ENCODE measurements around the gene P2RX7.

Gene P2RX7

GRCh38 chr12:121165316-121165715, 32.6 kb downstream of the P2RX7 start:
- no peak for DNase-seq (ENCODE audit: low read depth)
- H3K4me3 ChIP-seq (ENCODE audit: low read depth, low read length) = no peak overlapping the region

- no peak overlapping the region for H3K4me3 ChIP-seq (ENCODE audit: low read depth, low read length)
- no peak for DNase-seq (ENCODE audit: low read depth)
Measured at GRCh38 chr12:121166356-121166755, 33.7 kb downstream of the P2RX7 start.

GRCh38 chr12:121167232-121167820, 34.6 kb downstream of the P2RX7 start:
- H3K4me3 ChIP-seq (ENCODE audit: low read depth, low read length) = no peak overlapping the region
- no peak for DNase-seq (ENCODE audit: low read depth)

- DNase-seq (ENCODE audit: low read depth) = no peak
- no peak overlapping the region for H3K4me3 ChIP-seq (ENCODE audit: low read depth, low read length)
Measured at GRCh38 chr12:121167951-121168350, 35.3 kb downstream of the P2RX7 start.

GRCh38 chr12:121170151-121170550, 37.5 kb downstream of the P2RX7 start:
- H3K4me3 ChIP-seq (ENCODE audit: low read depth, low read length) = no peak overlapping the region
- DNase-seq (ENCODE audit: low read depth) = no peak

GRCh38 chr12:121170611-121171260, 38.1 kb downstream of the P2RX7 start:
- no peak for DNase-seq (ENCODE audit: low read depth)
- H3K4me3 ChIP-seq (ENCODE audit: low read depth, low read length) = no peak overlapping the region

GRCh38 chr12:121172145-121172544, 39.5 kb downstream of the P2RX7 start:
- DNase-seq (ENCODE audit: low read depth) = no peak
- no peak overlapping the region for H3K4me3 ChIP-seq (ENCODE audit: low read depth, low read length)

- DNase-seq (ENCODE audit: low read depth) = no peak
- H3K4me3 ChIP-seq (ENCODE audit: low read depth, low read length) = no peak overlapping the region
Measured at GRCh38 chr12:121175383-121176119, 42.9 kb downstream of the P2RX7 start.

- H3K4me3 ChIP-seq (ENCODE audit: low read depth, low read length) = no peak overlapping the region
- no peak for DNase-seq (ENCODE audit: low read depth)
Measured at GRCh38 chr12:121176826-121177529, 44.3 kb downstream of the P2RX7 start.

- peak; percentile 8 for DNase-seq (ENCODE audit: low read depth)
- H3K4me3 ChIP-seq (ENCODE audit: low read depth, low read length) = no peak overlapping the region
Measured at GRCh38 chr12:121181181-121181580, 48.5 kb downstream of the P2RX7 start.

- no peak for DNase-seq (ENCODE audit: low read depth)
- H3K4me3 ChIP-seq (ENCODE audit: low read depth, low read length) = no peak overlapping the region
Measured at GRCh38 chr12:121182222-121182893, 49.7 kb downstream of the P2RX7 start.

- H3K4me3 ChIP-seq (ENCODE audit: low read depth, low read length) = no peak overlapping the region
Measured at GRCh38 chr12:121184425-121184824, 51.7 kb downstream of the P2RX7 start.

GRCh38 chr12:121184984-121185889, 52.6 kb downstream of the P2RX7 start:
- DNase-seq (ENCODE audit: low read depth) = no peak
- no peak overlapping the region for H3K4me3 ChIP-seq (ENCODE audit: low read depth, low read length)

More at GRCh38 chr12:121184425-121184824, 51.7 kb downstream of the P2RX7 start:
- DNase-seq (ENCODE audit: low read depth) = no peak

GRCh38 chr12:121186826-121187225, 54.1 kb downstream of the P2RX7 start:
- no peak for DNase-seq (ENCODE audit: low read depth)
- H3K4me3 ChIP-seq (ENCODE audit: low read depth, low read length) = no peak overlapping the region

- no peak overlapping the region for H3K4me3 ChIP-seq (ENCODE audit: low read depth, low read length)
- DNase-seq (ENCODE audit: low read depth) = no peak
Measured at GRCh38 chr12:121187501-121187900, 54.8 kb downstream of the P2RX7 start.

- no peak for DNase-seq (ENCODE audit: low read depth)
Measured at GRCh38 chr12:121188227-121188626, 55.6 kb downstream of the P2RX7 start.

GRCh38 chr12:121189131-121189530, 56.5 kb downstream of the P2RX7 start:
- H3K4me3 ChIP-seq (ENCODE audit: low read depth, low read length) = no peak overlapping the region
- DNase-seq (ENCODE audit: low read depth) = no peak

More at GRCh38 chr12:121188227-121188626, 55.6 kb downstream of the P2RX7 start:
- H3K4me3 ChIP-seq (ENCODE audit: low read depth, low read length) = no peak overlapping the region

GRCh38 chr12:121189619-121190155, 57.0 kb downstream of the P2RX7 start:
- no peak overlapping the region for H3K4me3 ChIP-seq (ENCODE audit: low read depth, low read length)
- no peak for DNase-seq (ENCODE audit: low read depth)

Measured in skeletal muscle cell (primary cell).